Measurements from ENCODE around the gene MAP2K5.

The MAP2K5 gene

GRCh38 chr15:67720556-67721175 lies 178.2 kb downstream of the MAP2K5 start:
- Histone ChIP-seq H2AFZ (ENCODE audit: low read length) (no peak overlapping the region), H3K27ac (ENCODE audit: low read length) (no peak overlapping the region), H3K4me1 (ENCODE audit: low read length) (no peaks in the 10 kb centered on the region), H3K27me3 (replicated peaks; ENCODE audit: insufficient read depth, low read length) (no peaks in the 10 kb centered on the region), H3K4me2 (ENCODE audit: low read depth, low read length) (no peak overlapping the region), H3K36me3 (replicated peaks; ENCODE audit: insufficient read depth, low read length) (no peaks in the 10 kb centered on the region), H4K20me1 (ENCODE audit: insufficient read depth, low read length) (no peaks in the 10 kb centered on the region), H3K9me3 (replicated peaks; ENCODE audit: insufficient read depth, low read length) (no peaks in the 10 kb centered on the region), H3K9me2 (replicated peaks; ENCODE audit: insufficient read depth, low read length) (no peaks in the 10 kb centered on the region), H3K79me2 (ENCODE audit: low read length) (no peaks in the 10 kb centered on the region), H3F3A (ENCODE audit: insufficient read depth, low read length) (no peaks in the 10 kb centered on the region), H3K9ac (ENCODE audit: low read length) (no peak overlapping the region), H3K4me3 (ENCODE audit: low read length) (no peak overlapping the region)
- DNase-seq, result no peak
- TF ChIP-seq EZH2phosphoT487 (IDR thresholded peaks at IDR 0.05; ENCODE audit: low read length) (no peak), CTCF (IDR thresholded peaks at IDR 0.05; ENCODE audit: low read length) (no peak), EZH2 (optimal IDR thresholded peaks at IDR 0.05; ENCODE audit: low read depth, low read length) (no peak)

- H4K20me1 ChIP-seq (ENCODE audit: insufficient read depth, low read length), result no peaks in the 10 kb centered on the region
- H3F3A ChIP-seq (ENCODE audit: insufficient read depth, low read length), result no peaks in the 10 kb centered on the region
- no peak for DNase-seq
- TF ChIP-seq EZH2 (optimal IDR thresholded peaks at IDR 0.05; ENCODE audit: low read depth, low read length) (no peak), EZH2phosphoT487 (IDR thresholded peaks at IDR 0.05; ENCODE audit: low read length) (no peak), CTCF (IDR thresholded peaks at IDR 0.05; ENCODE audit: low read length) (no peak)
- H3K4me2 ChIP-seq (ENCODE audit: low read depth, low read length), result no peak overlapping the region
- no peaks in the 10 kb centered on the region for H3K9me3 ChIP-seq (replicated peaks; ENCODE audit: insufficient read depth, low read length)
- no peaks in the 10 kb centered on the region for H3K79me2 ChIP-seq (ENCODE audit: low read length)
- H3K27ac ChIP-seq (ENCODE audit: low read length), result no peak overlapping the region
- no peaks in the 10 kb centered on the region for H3K36me3 ChIP-seq (replicated peaks; ENCODE audit: insufficient read depth, low read length)
- H3K27me3 ChIP-seq (replicated peaks; ENCODE audit: insufficient read depth, low read length), result no peaks in the 10 kb centered on the region
- H3K9me2 ChIP-seq (replicated peaks; ENCODE audit: insufficient read depth, low read length), result no peaks in the 10 kb centered on the region
- H2AFZ ChIP-seq (ENCODE audit: low read length), result no peak overlapping the region
- no peaks in the 10 kb centered on the region for H3K4me1 ChIP-seq (ENCODE audit: low read length)
- H3K4me3 ChIP-seq (ENCODE audit: low read length), result no peak overlapping the region
- no peak overlapping the region for H3K9ac ChIP-seq (ENCODE audit: low read length)
Observed at GRCh38 chr15:67722030-67722817, 179.7 kb downstream of the MAP2K5 start.

GRCh38 chr15:67723294-67724024 lies 181.0 kb downstream of the MAP2K5 start:
- no peak overlapping the region for H3K4me3 ChIP-seq (ENCODE audit: low read length)
- DNase-seq, result no peak
- H3K4me2 ChIP-seq (ENCODE audit: low read depth, low read length), result no peak overlapping the region
- H3F3A ChIP-seq (ENCODE audit: insufficient read depth, low read length), result no peaks in the 10 kb centered on the region
- H3K36me3 ChIP-seq (replicated peaks; ENCODE audit: insufficient read depth, low read length), result no peaks in the 10 kb centered on the region
- H3K9me2 ChIP-seq (replicated peaks; ENCODE audit: insufficient read depth, low read length), result no peaks in the 10 kb centered on the region
- H3K27ac ChIP-seq (ENCODE audit: low read length), result no peak overlapping the region
- no peaks in the 10 kb centered on the region for H3K9me3 ChIP-seq (replicated peaks; ENCODE audit: insufficient read depth, low read length)
- H2AFZ ChIP-seq (ENCODE audit: low read length), result no peak overlapping the region
- no peak for TF ChIP-seq EZH2phosphoT487 (IDR thresholded peaks at IDR 0.05; ENCODE audit: low read length)
- TF ChIP-seq CTCF (IDR thresholded peaks at IDR 0.05; ENCODE audit: low read length), result no peak
- TF ChIP-seq EZH2 (optimal IDR thresholded peaks at IDR 0.05; ENCODE audit: low read depth, low read length), result no peak
- H3K79me2 ChIP-seq (ENCODE audit: low read length), result no peaks in the 10 kb centered on the region
- H4K20me1 ChIP-seq (ENCODE audit: insufficient read depth, low read length), result no peaks in the 10 kb centered on the region
- no peaks in the 10 kb centered on the region for H3K4me1 ChIP-seq (ENCODE audit: low read length)
- no peak overlapping the region for H3K9ac ChIP-seq (ENCODE audit: low read length)
- no peaks in the 10 kb centered on the region for H3K27me3 ChIP-seq (replicated peaks; ENCODE audit: insufficient read depth, low read length)

All from MM.1S (cell line).